GM18502 (cell line): Measurements from ENCODE around the gene PID1.

Source experiments
- ATAC-seq: cut with Tn5 transposase; IDR thresholded peaks from one replicate; pipeline ENCODE4 v1.9.1; 2021; ENCODE audit warnings: mild to moderate bottlenecking; ENCODE audit not compliant: unreplicated experiment, poor library complexity

PID1 gene, protein sequence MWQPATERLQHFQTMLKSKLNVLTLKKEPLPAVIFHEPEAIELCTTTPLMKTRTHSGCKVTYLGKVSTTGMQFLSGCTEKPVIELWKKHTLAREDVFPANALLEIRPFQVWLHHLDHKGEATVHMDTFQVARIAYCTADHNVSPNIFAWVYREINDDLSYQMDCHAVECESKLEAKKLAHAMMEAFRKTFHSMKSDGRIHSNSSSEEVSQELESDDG

GRCh38 chr2:229270551-229271410 is at the start of gene PID1:
Gene PID1 (minus strand): TSS chr2:229271287. CDS start chr2:229271043, 244 bp downstream.
- no peak for ATAC-seq

DNA sequence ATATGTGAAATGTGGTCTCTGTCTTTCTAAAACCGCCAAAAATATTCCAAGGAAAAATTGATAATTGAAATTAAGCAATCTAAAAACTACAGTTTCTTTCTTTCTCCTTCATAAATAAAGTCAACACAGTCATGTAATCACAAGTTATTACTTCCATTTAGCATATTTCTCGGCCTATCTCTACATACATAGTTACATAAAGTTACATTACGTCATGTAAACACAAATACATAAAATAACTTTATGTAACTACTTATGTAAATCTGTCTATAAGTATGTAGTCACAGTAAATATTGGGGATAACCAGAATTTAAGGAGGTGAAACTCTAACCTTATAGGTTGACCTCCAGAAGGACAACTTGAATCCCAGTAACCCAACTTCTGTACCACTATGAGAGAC is 48.5 kb upstream of the PID1 start:
- ATAC-seq = no peak

DNA sequence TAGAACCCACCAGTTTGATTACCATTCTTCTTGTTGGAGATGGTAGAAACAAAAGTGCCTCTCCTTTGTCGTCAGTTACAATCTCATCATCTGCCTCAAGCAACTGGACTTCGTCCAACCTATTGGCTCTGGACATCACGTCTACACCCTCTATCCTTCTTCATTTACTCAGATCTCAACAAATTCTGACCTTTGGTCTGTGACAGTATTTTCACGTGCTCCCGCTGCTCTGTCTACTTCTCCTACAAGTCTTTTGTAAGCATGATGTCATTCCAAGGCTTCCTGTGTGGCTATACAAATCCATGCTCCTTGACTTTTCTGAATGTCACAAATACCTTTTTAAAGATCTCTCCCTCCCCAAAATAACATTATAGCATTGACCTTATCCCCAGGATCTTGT is 43.0 kb upstream of the PID1 start:
- ATAC-seq = no peak

- no peak for ATAC-seq
Observed at GRCh38 chr2:229313591-229313990, 42.5 kb upstream of the PID1 start.

- ATAC-seq = no peak
Observed at GRCh38 chr2:229301237-229301636, 30.1 kb upstream of the PID1 start.

DNA sequence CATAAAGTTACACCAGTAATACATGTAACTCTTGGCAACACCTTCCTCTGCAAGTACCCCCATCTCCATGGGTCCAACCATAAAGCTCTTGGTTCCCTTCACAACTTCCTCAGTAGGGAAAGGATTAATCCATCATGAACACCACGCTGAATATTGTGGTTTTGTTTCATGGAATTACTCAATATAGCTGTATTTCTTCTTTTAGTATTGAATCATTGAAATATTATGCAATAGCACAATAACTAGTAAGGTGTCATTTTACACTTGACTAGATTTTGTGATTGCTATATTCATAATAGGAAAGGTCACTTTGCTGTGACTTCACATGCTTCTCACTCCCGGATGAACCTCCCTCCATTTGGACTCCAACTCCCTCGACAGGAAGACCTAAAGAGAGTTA is 29.7 kb upstream of the PID1 start:
- ATAC-seq = no peak

- ATAC-seq = no peak
Observed at GRCh38 chr2:229300371-229300770, 29.3 kb upstream of the PID1 start.

DNA sequence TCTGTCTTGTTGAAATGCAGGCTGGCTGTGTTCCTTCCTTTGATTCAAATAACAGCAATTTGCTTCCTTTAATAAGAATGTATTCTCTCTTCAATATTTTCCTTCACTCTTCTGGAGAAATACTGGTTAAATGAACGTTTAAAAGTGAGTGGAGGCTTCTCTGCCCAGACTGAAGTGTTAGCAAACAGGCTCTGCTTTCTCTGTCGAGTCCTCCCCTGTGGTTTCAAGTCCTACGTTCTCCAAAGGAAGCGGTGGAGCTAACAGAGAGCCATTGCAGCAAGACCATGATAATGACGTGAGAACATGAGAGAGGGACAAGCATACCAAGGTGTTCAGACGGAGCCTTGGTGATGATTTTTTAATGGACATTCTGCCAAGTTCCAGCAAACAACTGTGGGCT is 26.2 kb upstream of the PID1 start:
- no peak for ATAC-seq

GRCh38 chr2:229296536-229296935 is 25.4 kb upstream of the PID1 start:
- no peak for ATAC-seq

DNA sequence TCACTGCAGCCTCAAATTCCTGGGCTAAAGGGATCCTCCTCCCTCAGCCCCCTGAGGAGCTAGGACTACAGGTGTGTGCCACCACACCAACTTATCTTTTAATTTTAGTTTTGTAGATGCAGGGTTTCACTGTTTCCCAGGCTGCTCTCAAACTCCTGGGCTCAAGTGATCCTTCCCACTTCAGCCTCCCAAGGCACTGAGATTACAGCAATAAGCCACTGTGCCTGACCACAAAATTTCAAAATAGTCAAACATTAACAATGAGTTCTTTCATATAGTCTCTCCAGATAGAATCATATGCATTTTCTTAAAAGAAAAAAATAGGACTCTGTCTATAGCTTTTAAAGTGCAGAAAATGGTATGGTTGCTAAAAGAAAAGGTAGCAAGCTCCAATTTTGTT is 24.9 kb upstream of the PID1 start:
- no peak for ATAC-seq

DNA sequence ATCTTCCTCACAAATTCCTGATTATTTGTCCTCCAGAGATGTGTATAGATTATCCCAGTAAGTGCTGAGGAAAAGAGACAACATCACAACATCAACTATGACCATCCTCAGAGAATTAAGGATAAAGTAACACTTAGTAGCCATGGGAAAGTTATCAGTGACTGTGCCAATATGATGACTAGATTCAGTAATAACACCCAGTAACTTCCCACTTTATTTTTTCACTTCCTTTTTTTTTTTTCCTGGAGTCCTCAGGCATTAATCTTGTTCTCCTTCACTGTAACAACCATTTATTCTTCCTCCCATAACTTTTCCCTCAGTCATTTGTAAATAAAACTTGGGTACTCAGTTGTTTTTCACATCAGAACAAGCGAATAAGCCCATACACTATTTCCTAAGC is 16.7 kb upstream of the PID1 start:
- ATAC-seq = no peak

- no peak for ATAC-seq
Observed at GRCh38 chr2:229282758-229283546, 11.9 kb upstream of the PID1 start.

DNA sequence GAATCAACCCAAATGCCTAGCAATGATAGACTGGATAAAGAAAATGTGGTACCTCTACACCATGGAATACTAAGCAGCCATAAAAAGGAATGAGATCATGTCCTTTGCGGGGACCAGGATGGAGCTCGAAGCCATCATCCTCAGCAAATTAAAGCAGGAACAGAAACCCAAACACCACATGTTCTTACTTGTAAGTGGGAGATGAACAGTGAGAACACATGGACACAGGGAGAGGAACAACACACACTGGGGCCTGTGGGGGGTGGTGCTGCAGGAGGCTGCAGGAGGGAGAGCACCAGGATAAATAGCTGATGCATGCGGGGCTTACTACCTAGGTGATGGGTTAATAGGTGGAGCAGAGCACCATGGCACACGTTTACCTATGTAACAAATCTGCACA is 8.4 kb upstream of the PID1 start:
- ATAC-seq = no peak

DNA sequence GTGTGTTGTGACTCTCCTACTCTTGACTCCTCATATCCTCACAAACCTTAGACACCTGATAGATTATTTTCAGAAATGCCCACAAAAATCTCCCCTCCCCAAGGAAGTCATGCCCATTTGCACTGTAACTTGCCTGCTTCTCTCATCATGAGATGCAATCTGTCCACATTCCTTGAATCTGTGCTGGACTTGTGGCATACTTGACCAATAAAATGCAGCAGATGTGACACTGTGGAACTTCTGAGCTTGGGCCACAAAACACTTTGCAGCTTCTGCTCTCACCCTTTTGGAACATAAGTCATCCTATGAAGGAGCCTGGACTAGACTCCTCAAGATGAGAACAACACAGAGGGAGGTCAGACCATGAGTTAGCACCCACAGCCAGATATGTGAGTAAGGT is 4.4 kb upstream of the PID1 start:
- ATAC-seq = no peak

- ATAC-seq = peak; percentile 87
Observed at GRCh38 chr2:229273723-229274338, 2.7 kb upstream of the PID1 start.

GRCh38 chr2:229273006-229273722 is 2.1 kb upstream of the PID1 start:
- peak; percentile 6 for ATAC-seq

DNA sequence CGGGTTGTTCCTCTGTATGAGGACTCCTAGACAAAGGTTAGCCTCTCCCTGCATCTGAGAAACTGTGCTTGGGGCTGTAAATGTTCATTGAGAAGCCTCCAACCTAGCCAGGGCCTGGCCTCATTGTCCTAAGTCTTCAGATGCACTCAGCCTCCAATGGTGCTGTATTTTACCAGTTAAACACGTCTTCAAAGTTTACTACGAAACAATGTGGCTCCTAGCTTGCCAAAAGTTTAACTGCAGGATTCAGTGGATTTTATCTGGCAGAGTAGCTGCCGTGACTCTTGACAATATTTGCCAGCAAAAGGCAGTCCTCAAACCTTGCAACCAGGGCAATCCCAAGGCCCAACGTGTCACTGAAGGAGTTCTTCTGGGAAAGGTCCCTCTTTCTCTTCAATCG is 1.1 kb downstream of the PID1 start:
- ATAC-seq = no peak

GRCh38 chr2:229269146-229269545 is 1.9 kb downstream of the PID1 start:
- ATAC-seq = no peak

- ATAC-seq = no peak
Observed at GRCh38 chr2:229268626-229269025, 2.5 kb downstream of the PID1 start.

- no peak for ATAC-seq
Observed at GRCh38 chr2:229267080-229267479, 4.0 kb downstream of the PID1 start.
